HL-60 (cell line): Measurements from ENCODE around the gene POLR2J.
"Not testable (repeated sequence)": the region's sequence is repeated elsewhere in the genome, so short reads cannot be mapped to it uniquely, and the experiment has no call there.

Experiments
- GABPA ChIP-seq: IDR thresholded peaks from 2 replicates; pipeline ENCODE4 v1.6.1; 2012; ENCODE audit warnings: low read depth
- TF ChIP-seq, protein P1 (sequence below): IDR thresholded peaks from one replicate; pipeline ENCODE4 v1.5.1; 2011; ENCODE audit warnings: low read length, control low read depth, inconsistent platforms; ENCODE audit not compliant: insufficient read depth

- TF ChIP-seq, protein P1, sequence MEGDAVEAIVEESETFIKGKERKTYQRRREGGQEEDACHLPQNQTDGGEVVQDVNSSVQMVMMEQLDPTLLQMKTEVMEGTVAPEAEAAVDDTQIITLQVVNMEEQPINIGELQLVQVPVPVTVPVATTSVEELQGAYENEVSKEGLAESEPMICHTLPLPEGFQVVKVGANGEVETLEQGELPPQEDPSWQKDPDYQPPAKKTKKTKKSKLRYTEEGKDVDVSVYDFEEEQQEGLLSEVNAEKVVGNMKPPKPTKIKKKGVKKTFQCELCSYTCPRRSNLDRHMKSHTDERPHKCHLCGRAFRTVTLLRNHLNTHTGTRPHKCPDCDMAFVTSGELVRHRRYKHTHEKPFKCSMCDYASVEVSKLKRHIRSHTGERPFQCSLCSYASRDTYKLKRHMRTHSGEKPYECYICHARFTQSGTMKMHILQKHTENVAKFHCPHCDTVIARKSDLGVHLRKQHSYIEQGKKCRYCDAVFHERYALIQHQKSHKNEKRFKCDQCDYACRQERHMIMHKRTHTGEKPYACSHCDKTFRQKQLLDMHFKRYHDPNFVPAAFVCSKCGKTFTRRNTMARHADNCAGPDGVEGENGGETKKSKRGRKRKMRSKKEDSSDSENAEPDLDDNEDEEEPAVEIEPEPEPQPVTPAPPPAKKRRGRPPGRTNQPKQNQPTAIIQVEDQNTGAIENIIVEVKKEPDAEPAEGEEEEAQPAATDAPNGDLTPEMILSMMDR: not testable (repeated sequence)
- TF ChIP-seq GABPA: peak; percentile 70
Observed at GRCh38 chr7:102478314-102479208, at the start of gene POLR2J.
